ENCODE data around the gene MGMT.

MGMT gene

GRCh38 chr10:129522041-129522585 lies 55.1 kb downstream of the MGMT start:
- DNase-seq = no peak

GRCh38 chr10:129523031-129523722 lies 56.1 kb downstream of the MGMT start:
- no peak for DNase-seq

GRCh38 chr10:129523723-129524316 lies 56.8 kb downstream of the MGMT start:
- no peak for DNase-seq

- no peak for DNase-seq
Observed at GRCh38 chr10:129524936-129525335, 57.9 kb downstream of the MGMT start.

- DNase-seq = peak; percentile 79
Observed at GRCh38 chr10:129525401-129525801, 58.4 kb downstream of the MGMT start.

- no peak for DNase-seq
Observed at GRCh38 chr10:129526943-129527342, 59.9 kb downstream of the MGMT start.

- no peak for DNase-seq
Observed at GRCh38 chr10:129528376-129528978, 61.4 kb downstream of the MGMT start.

- no peak for DNase-seq
Observed at GRCh38 chr10:129530581-129530980, 63.5 kb downstream of the MGMT start.

- peak; percentile 74 for DNase-seq
Observed at GRCh38 chr10:129531195-129531968, 64.3 kb downstream of the MGMT start.

GRCh38 chr10:129531969-129532660 lies 65.1 kb downstream of the MGMT start:
- DNase-seq = peak; percentile 23

GRCh38 chr10:129532838-129533237 lies 65.8 kb downstream of the MGMT start:
- DNase-seq = no peak

GRCh38 chr10:129533281-129533680 lies 66.2 kb downstream of the MGMT start:
- DNase-seq = no peak

- no peak for DNase-seq
Observed at GRCh38 chr10:129534826-129535225, 67.8 kb downstream of the MGMT start.

- DNase-seq = no peak
Observed at GRCh38 chr10:129536336-129536735, 69.3 kb downstream of the MGMT start.

- DNase-seq = no peak
Observed at GRCh38 chr10:129537151-129537550, 70.1 kb downstream of the MGMT start.

GRCh38 chr10:129538236-129538635 lies 71.2 kb downstream of the MGMT start:
- DNase-seq = no peak

- no peak for DNase-seq
Observed at GRCh38 chr10:129541200-129541599, 74.2 kb downstream of the MGMT start.

- DNase-seq = no peak
Observed at GRCh38 chr10:129541748-129542487, 74.9 kb downstream of the MGMT start.

- DNase-seq = no peak
Observed at GRCh38 chr10:129542589-129542988, 75.5 kb downstream of the MGMT start.

GRCh38 chr10:129544205-129545202 lies 77.5 kb downstream of the MGMT start:
- DNase-seq = no peak

- peak; percentile 12 for DNase-seq
Observed at GRCh38 chr10:129545261-129545660, 78.2 kb downstream of the MGMT start.
